Peyer's patch (tissue), 4 donors: ENCODE results near the gene THRB. TPM values are rescaled to one million over a fixed set of nuclear protein-coding genes. Genes with fewer than 3 reads are reported as not detected.

ENCODE experiments used
- DNase-seq, 3 donors: peaks; one replicate each; pipeline ENCODE4 v3.0.0-alpha.2; 2017 to 2019
- H3K27ac ChIP-seq, 4 donors: fragments of 200-600 bp; sonication (generic); one replicate each; pipeline ENCODE4 v1.5.1; 2016 to 2019
- H3K27me3 ChIP-seq, 2 donors: fragments of 200-600 bp; sonication (generic); one replicate each; pipeline ENCODE4 v1.5.1; 2019
- H3K36me3 ChIP-seq, 3 donors: fragments of 200-600 bp; sonication (generic); one replicate each; pipeline ENCODE4 v1.5.1; 2016 to 2019
- H3K4me1 ChIP-seq, 4 donors: fragments of 200-600 bp; sonication (generic); one replicate each; pipeline ENCODE4 v1.5.1; 2016 to 2019
- H3K4me3 ChIP-seq, 4 donors: fragments of 200-600 bp; sonication (generic); 1 replicate in 3 of 4; 2 replicates in 1 of 4; pipeline ENCODE4 v1.5.1; 2016 to 2019; ENCODE audit warnings: mild to moderate bottlenecking in 1 of 4
- H3K9me3 ChIP-seq, 4 donors: fragments of 200-600 bp; sonication (generic); one replicate each; pipeline ENCODE4 v1.5.1; 2016 to 2019; ENCODE audit warnings: mild to moderate bottlenecking in 1 of 4
- POLR2A ChIP-seq, 2 donors: fragments of 450-650 bp; IDR thresholded peaks; one replicate each; pipeline ENCODE4 v1.5.1; 2017; ENCODE audit warnings: antibody characterized with exemption in 2 of 2, mild to moderate bottlenecking in 2 of 2, moderate library complexity in 2 of 2
- total RNA-seq, 4 donors: library from RNA; depleted of rRNA; stranded (reverse); fragments of >200 nt; gene quantifications; one replicate each; pipeline ENCODE4 v1.1.0, GENCODE V29; 2016
- TF ChIP-seq, protein P1 (sequence below), 6 experiments: fragments of 450-650 bp in 4 of 6; fragments of 200-600 bp in 2 of 6; sonication (generic) in 1 of 6; IDR thresholded peaks; one replicate each; pipeline ENCODE4 v1.5.1; 2017 to 2019; ENCODE audit warnings: antibody characterized with exemption in 6 of 6, mild to moderate bottlenecking in 3 of 6, moderate library complexity in 1 of 6

The THRB gene
- total RNA-seq, 4 donors from 2014 or later, result 2.6 to 13.2 (median 8.4) TPM

DNA sequence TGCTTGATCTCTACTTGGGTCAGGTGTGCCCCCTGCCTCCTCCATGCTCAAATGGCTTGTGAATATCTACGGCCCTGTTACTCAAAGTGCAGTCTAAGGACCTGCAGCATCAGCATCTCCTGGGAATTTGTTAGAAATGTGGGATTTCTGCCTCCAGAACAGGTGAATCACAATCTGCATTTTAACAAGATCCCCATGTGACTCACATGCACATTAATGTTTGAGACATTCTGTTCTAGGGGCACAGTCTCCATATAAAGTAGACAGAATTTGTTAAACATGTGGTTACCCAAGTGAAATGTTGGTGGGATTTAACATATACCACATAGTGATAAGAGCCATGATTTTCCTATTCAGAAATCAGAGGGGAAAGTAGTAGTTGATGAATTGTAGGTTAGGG lies 293.3 kb downstream of the THRB start:
- Histone ChIP-seq H3K36me3 (no peaks in the 10 kb centered on the region), H3K4me1 (no peaks in the 10 kb centered on the region), H3K27me3 (no peaks in the 10 kb centered on the region), H3K9me3 (peaks cover 0 to 6% (median 0%) of the 10 kb centered on the region in 4 donors), H3K27ac (no peak overlapping the region), H3K4me3 (no peak overlapping the region)
- TF ChIP-seq, protein P1, sequence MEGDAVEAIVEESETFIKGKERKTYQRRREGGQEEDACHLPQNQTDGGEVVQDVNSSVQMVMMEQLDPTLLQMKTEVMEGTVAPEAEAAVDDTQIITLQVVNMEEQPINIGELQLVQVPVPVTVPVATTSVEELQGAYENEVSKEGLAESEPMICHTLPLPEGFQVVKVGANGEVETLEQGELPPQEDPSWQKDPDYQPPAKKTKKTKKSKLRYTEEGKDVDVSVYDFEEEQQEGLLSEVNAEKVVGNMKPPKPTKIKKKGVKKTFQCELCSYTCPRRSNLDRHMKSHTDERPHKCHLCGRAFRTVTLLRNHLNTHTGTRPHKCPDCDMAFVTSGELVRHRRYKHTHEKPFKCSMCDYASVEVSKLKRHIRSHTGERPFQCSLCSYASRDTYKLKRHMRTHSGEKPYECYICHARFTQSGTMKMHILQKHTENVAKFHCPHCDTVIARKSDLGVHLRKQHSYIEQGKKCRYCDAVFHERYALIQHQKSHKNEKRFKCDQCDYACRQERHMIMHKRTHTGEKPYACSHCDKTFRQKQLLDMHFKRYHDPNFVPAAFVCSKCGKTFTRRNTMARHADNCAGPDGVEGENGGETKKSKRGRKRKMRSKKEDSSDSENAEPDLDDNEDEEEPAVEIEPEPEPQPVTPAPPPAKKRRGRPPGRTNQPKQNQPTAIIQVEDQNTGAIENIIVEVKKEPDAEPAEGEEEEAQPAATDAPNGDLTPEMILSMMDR (IDR thresholded peaks at IDR 0.05), result no peak
- no peak for TF ChIP-seq POLR2A (IDR thresholded peaks at IDR 0.05)
- DNase-seq, result no peak

DNA sequence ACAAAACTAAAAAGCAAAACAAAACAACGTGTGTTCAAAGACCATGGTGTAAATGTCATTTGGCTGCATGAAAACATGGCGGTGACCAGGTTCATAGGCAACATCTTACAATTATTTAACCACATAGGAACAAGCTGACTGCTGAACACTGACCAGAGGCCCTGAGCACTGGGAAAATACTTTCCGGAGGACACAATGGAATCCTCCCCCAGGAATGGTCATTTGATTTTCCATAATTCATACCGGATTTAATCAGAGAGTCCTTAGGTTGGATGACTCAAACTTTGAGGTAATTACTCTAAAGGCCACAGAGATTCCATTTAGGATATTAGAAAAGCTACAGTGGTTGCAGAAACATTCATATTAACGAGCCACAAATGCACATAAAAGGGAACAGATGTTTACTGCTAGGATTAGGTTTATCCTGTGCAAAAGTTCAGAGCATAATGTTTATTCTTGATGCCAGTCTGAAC lies 294.8 kb downstream of the THRB start:
- DNase-seq, result no peak
- Histone ChIP-seq H3K27me3 (no peaks in the 10 kb centered on the region), H3K27ac (no peak overlapping the region), H3K36me3 (no peaks in the 10 kb centered on the region), H3K4me1 (no peaks in the 10 kb centered on the region), H3K4me3 (no peak overlapping the region), H3K9me3 (peaks cover 0 to 6% (median 0%) of the 10 kb centered on the region in 4 donors)
- TF ChIP-seq POLR2A (IDR thresholded peaks at IDR 0.05), result no peak
- TF ChIP-seq, protein P1 (IDR thresholded peaks at IDR 0.05), result no peak

DNA sequence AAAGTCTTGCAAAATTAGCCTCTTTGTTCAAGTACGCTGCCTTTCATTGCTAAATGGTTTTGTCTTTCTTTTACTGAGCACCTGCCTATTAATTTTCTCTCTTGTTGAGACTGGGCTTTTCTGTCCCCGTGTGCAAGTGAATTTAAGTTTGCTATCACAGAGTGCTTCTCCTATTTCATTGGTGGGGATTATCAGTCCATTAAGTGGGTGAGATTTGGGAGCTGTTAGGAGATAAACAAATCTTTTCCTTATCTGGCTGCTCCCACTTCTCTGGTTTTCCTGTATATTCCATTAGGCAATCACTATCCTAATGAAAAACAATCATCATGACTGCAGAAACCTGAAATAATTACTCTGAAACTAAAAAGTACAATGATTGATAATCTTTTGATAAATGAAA lies 295.4 kb downstream of the THRB start:
- no peaks in the 10 kb centered on the region for H3K36me3 ChIP-seq
- H3K27me3 ChIP-seq, result no peaks in the 10 kb centered on the region
- H3K27ac ChIP-seq, result no peak overlapping the region
- H3K9me3 ChIP-seq, result peaks cover 0 to 6% (median 0%) of the 10 kb centered on the region in 4 donors
- TF ChIP-seq, protein P1 (IDR thresholded peaks at IDR 0.05), result no peak
- no peak for TF ChIP-seq POLR2A (IDR thresholded peaks at IDR 0.05)
- no peak for DNase-seq
- H3K4me3 ChIP-seq, result no peak overlapping the region
- H3K4me1 ChIP-seq, result no peaks in the 10 kb centered on the region

DNA sequence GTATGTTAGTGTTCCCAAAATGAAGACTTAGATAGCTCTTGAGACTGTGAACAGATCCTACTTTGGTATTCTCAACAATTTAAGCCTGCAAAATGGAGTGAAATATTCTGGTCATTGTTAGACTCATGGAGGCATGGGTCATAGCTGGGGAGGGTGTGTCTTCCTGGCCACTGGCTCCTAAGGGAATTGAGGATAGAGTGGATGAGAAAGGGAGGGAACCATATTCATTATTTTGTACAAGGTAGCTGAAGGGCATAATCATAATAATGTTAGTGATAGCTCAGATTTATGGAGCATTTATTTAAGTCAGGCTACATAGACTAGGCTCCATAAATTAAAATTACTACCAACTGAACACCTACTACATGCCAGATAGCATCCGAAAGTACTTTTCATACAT lies 295.9 kb downstream of the THRB start:
- Histone ChIP-seq H3K27ac (no peak overlapping the region), H3K27me3 (no peaks in the 10 kb centered on the region), H3K36me3 (no peaks in the 10 kb centered on the region), H3K9me3 (peaks cover 0 to 4% (median 0%) of the 10 kb centered on the region in 4 donors), H3K4me3 (no peak overlapping the region), H3K4me1 (no peaks in the 10 kb centered on the region)
- no peak for DNase-seq
- TF ChIP-seq POLR2A (IDR thresholded peaks at IDR 0.05), result no peak
- TF ChIP-seq, protein P1 (IDR thresholded peaks at IDR 0.05), result no peak

DNA sequence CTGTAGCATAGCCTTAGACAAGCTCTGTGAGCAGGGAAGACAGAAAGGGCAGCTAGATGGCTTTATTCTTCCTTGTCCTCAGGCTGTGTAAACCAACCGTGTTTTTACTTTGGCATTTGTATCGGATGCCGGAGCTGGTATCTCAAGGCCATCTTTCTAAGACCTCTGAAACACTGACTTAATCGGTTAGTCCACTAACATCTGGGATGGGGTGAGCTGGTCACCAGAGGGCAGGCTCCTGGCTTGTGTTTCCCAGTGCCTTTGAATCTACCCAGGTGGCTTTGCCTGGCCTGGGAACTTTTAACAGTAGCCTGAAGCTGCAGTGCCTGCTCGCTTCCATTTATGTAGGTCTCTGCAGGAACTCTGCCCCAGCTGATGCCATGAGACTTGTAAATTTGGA lies 296.8 kb downstream of the THRB start:
- Histone ChIP-seq H3K4me1 (no peaks in the 10 kb centered on the region), H3K9me3 (no peaks in the 10 kb centered on the region), H3K27me3 (no peaks in the 10 kb centered on the region), H3K4me3 (no peak overlapping the region), H3K36me3 (no peaks in the 10 kb centered on the region), H3K27ac (no peak overlapping the region)
- no peak for TF ChIP-seq POLR2A (IDR thresholded peaks at IDR 0.05)
- TF ChIP-seq, protein P1 (IDR thresholded peaks at IDR 0.05), result no peak
- DNase-seq, result no peak

DNA sequence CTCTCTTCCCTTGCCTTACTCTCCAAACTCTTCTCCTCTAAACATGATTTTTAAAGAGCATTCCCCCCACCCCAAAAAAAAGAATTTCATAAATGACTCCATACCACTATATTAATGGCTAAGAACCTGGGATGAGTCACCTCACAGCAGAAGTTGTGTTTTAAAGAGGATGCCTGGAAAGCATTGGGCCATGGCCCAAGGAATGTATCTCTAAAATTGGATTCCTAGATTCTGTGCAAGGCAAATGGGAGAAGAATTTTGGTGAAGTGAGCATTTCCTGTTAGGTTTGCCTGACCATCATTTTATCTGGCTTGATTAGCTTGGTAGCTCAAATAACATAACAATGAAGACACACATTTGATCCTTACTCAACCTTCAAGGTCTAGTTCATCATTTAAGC lies 298.1 kb downstream of the THRB start:
- H3K9me3 ChIP-seq, result no peaks in the 10 kb centered on the region
- no peaks in the 10 kb centered on the region for H3K4me1 ChIP-seq
- H3K27ac ChIP-seq, result no peak overlapping the region
- H3K4me3 ChIP-seq, result no peak overlapping the region
- DNase-seq, result no peak
- no peaks in the 10 kb centered on the region for H3K27me3 ChIP-seq
- TF ChIP-seq, protein P1 (IDR thresholded peaks at IDR 0.05), result no peak
- TF ChIP-seq POLR2A (IDR thresholded peaks at IDR 0.05), result no peak
- no peaks in the 10 kb centered on the region for H3K36me3 ChIP-seq
